ENCODE data around the gene FGF18. TPM values are rescaled to one million over a fixed set of nuclear protein-coding genes. Genes with fewer than 3 reads are reported as not detected.

The FGF18 gene
- total and polyA plus RNA-seq, 2 of the 4 experiments (the other 2 are of a cell fraction), result 0.15 TPM; not detected in 1

DNA sequence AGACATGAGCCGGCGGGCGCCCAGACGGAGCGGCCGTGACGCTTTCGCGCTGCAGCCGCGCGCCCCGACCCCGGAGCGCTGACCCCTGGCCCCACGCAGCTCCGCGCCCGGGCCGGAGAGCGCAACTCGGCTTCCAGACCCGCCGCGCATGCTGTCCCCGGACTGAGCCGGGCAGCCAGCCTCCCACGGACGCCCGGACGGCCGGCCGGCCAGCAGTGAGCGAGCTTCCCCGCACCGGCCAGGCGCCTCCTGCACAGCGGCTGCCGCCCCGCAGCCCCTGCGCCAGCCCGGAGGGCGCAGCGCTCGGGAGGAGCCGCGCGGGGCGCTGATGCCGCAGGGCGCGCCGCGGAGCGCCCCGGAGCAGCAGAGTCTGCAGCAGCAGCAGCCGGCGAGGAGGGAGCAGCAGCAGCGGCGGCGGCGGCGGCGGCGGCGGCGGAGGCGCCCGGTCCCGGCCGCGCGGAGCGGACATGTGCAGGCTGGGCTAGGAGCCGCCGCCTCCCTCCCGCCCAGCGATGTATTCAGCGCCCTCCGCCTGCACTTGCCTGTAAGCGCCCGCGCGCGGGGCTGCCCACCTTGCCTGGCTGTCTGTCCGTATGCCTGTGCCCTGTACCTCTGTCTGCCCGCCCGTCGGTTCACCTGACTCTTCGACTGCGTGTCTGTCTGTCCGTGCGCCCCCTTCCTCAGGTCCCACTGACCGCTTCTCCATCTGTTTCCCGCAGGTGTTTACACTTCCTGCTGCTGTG is 412 bp downstream of the FGF18 start:
- Histone ChIP-seq H4K8ac (ENCODE audit: low read depth in 2 of 2, low read length in 2 of 2) (no peak overlapping the region), H3K27ac (ENCODE audit: insufficient read depth, low read length) (no peak overlapping the region), H2BK5ac (ENCODE audit: low read depth, low read length, poor library complexity, severe bottlenecking) (no peak overlapping the region), H2AFZ (replicated peaks; ENCODE audit: low read length, poor library complexity) (peak overlapping the region; percentile 56), H4K20me1 (ENCODE audit: insufficient read depth, low read length) (peaks cover 41% of the 10 kb centered on the region), H3K14ac (replicated peaks; ENCODE audit: low read depth, low read length) (no peak overlapping the region), H2AK9ac (replicated peaks; ENCODE audit: low read depth, low read length, poor library complexity) (no peak overlapping the region), H3K4me2 (ENCODE audit: low read depth, low read length) (peak overlapping the region; percentile 62; the same call in 1 of the 2 replicates), H2BK20ac (ENCODE audit: low read depth, low read length) (no peak overlapping the region), H4K5ac (ENCODE audit: low read depth, low read length) (no peak overlapping the region), H3K79me1 (ENCODE audit: low read depth in 1 of 2, low read length in 2 of 2) (no peaks in the 10 kb centered on the region; a peak in 1 of 4 replicates), H3K18ac (ENCODE audit: low read depth, low read length) (no peak overlapping the region), H4K91ac (ENCODE audit: insufficient read depth, low read depth, low read length) (no peak overlapping the region), H3K9ac (ENCODE audit: low read depth, low read length) (no peak overlapping the region), H2BK15ac (ENCODE audit: low read depth, low read length) (no peak overlapping the region), H3K4me1 (ENCODE audit: control insufficient read depth, insufficient read depth, low read length) (peaks cover 2% of the 10 kb centered on the region; the same call in 1 of the 2 replicates), H3K4me3 (ENCODE audit: insufficient read depth, low read depth, low read length) (peak overlapping the region; percentile 34), H3K9me1 (ENCODE audit: insufficient read depth, low read length) (no peaks in the 10 kb centered on the region), H3K27me3 (ENCODE audit: control insufficient read depth, insufficient read depth, low read length) (no peaks in the 10 kb centered on the region; the same call in 1 of the 2 replicates), H3K23ac (ENCODE audit: low read depth, low read length) (no peak overlapping the region), H2BK120ac (ENCODE audit: low read depth, low read length) (no peak overlapping the region), H2AK5ac (ENCODE audit: low read depth, low read length) (no peak overlapping the region), H3K56ac (ENCODE audit: extremely low read depth, insufficient read depth, low read length) (no peak overlapping the region), H3K4ac (ENCODE audit: low read depth, low read length) (no peak overlapping the region), H3K9me3 (ENCODE audit: control insufficient read depth, insufficient read depth, low read length) (no peaks in the 10 kb centered on the region), H3K36me3 (ENCODE audit: control insufficient read depth, insufficient read depth, low read length) (peaks cover 2% of the 10 kb centered on the region; the same call in 1 of the 2 replicates)
- TF ChIP-seq MXI1 (IDR thresholded peaks at IDR 0.05; ENCODE audit: borderline replicate concordance, low read depth, low read length) (no peak), FOS (IDR thresholded peaks at IDR 0.05; ENCODE audit: low read depth, low read length) (no peak), NFE2L2 (IDR thresholded peaks at IDR 0.05; ENCODE audit: low read depth, low read length) (no peak), RFX5 (IDR thresholded peaks at IDR 0.05; ENCODE audit: low read depth, low read length) (no peak), CEBPB (IDR thresholded peaks at IDR 0.05; ENCODE audit: low read depth, low read length) (no peak), SMC3 (IDR thresholded peaks at IDR 0.05; ENCODE audit: low read depth, low read length) (no peak; the same call in 1 of the 2 replicates), USF2 (IDR thresholded peaks at IDR 0.05; ENCODE audit: low read depth, low read length) (no peak), BHLHE40 (IDR thresholded peaks at IDR 0.05; ENCODE audit: low read depth, low read length) (no peak), RAD21 (IDR thresholded peaks at IDR 0.05; ENCODE audit: low read length) (peak; percentile 11; the same call in 1 of the 2 replicates), RCOR1 (IDR thresholded peaks at IDR 0.05; ENCODE audit: insufficient replicate concordance, low read length) (no peak), CTCF (conservative IDR thresholded peaks at IDR 0.05; ENCODE audit: low read depth, low read length) (peak; percentile 10; the same call in 1 of the 2 replicates)
- CTCF ChIA-PET, result interaction anchor here (1.0 to 2.6 kb wide), 13 partner anchors 64 to 492 kb away, joined by 3 to 13 read pairs (median 5); no protein-coding TSS in a partner anchor
- in situ Hi-C loops (cut with MboI; ENCODE audit: low sequenced_read_pairs) (loop anchor here (5.0 to 25.0 kb wide), 4 partner anchors 487 to 867 kb away; partner anchors contain the start of genes EFCAB9, STK10 and UBTD2), dilution Hi-C loops (cut with HindIII; ENCODE audit: low sequenced_read_pairs, unreplicated experiment) (no loop called here), intact Hi-C loops (cut with micrococcal nuclease) (loop anchor here (2.0 to 10.0 kb wide), 4 partner anchors 102 to 767 kb away; partner anchors contain the start of gene STK10)
- peak; percentile 21 for ATAC-seq (ENCODE audit: low read depth)
- BruUV-seq (replicated peaks), result no TSS peak
- peak; percentile 29 for DNase-seq
- POLR2A ChIA-PET (ENCODE audit: unreplicated experiment), result no interaction called here
- WGBS, 2 experiments (ENCODE audit: extremely low coverage in 2 of 2, insufficient read length in 1 of 2), result 7% methylated on average over 40 of the region's 95 CpGs; no CpG with 5 or more reads in 1 of the 2 experiments
